IPS-NIHi7 (cell line): ENCODE results near the gene HINT2.

Experiments used
- DNase-seq: peaks from one replicate; pipeline ENCODE4 v3.0.0; 2012; ENCODE audit warnings: mixed read lengths; ENCODE audit errors: extremely low spot score

Gene HINT2

DNA sequence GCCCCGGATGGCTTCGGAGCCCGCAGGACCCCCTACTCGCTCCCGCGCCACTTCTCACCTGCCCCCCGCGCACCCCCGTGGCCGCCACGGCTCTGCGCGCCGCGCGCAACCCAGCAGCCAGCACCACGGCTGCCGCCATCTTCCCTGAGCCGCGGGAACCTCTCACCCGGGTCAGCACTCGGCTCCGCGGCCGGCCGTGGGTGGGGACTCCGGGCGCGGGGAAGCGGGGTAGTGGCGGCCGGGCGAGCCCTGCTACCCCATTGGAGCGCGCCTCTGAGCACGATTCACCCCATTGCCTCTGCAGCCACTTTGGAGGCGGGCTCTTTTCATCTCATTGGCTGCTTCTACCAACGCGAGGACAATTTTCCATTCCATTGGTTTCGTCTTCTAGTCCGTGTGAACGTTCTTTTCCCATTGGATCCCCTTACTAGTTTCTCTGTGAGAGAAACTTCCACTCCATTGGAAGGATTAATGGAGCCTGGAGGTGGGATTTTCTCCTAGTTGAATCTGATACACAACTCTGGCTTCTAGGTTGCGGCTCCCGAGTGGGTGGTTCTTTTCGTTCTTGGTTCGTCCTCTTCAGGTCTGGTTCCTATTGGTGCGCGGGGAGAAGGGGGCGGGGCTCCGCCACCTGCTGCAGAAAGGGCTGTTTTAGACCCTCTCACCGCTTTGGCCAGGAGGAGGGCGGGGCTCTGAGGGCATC, at the start of gene HINT2:
HINT2 (minus strand) TSS at position 202 of the 703 bp plus-strand sequence; CDS start at position 139, 63 bp downstream.
- DNase-seq: peak; percentile 97

DNA sequence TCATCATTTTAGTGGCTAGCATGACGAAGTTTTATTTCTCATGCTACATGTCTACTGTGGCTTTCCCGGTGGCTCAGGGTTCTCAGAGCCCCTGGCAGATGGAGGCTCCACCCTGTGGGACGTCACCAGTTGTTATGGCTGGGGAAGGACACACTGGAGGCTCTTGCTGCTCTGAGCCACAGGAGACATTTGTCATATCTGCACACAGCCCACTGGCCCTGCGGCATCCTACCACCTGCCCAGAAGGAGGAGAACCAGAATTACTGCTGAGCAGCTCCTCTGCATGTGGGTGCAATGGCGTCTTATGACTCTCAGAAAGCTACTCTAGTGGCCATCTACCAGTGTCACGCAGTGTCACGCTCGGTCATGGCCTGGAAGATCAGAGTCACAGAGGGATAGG, 48.7 kb upstream of the HINT2 start:
- no peak for DNase-seq

DNA sequence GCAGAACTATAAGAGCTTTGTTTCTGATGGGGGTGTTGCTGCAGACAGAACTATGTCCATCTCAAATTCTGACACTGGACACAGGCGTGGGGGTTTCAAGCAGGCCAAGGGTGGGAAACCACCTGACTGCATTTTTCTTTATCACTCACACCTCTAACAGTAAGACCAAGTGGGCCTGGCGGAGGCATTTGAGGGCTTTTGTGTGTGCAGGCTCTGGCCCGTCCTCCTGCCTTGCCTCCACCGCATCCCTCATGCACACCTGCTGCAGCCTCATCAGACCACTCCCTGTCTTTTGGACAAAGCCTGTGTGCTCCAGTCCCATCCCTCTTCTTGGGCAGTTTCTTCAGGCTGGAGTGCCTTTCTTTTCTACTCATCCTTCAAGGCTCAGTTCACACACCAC, 47.5 kb upstream of the HINT2 start:
- DNase-seq: no peak

DNA sequence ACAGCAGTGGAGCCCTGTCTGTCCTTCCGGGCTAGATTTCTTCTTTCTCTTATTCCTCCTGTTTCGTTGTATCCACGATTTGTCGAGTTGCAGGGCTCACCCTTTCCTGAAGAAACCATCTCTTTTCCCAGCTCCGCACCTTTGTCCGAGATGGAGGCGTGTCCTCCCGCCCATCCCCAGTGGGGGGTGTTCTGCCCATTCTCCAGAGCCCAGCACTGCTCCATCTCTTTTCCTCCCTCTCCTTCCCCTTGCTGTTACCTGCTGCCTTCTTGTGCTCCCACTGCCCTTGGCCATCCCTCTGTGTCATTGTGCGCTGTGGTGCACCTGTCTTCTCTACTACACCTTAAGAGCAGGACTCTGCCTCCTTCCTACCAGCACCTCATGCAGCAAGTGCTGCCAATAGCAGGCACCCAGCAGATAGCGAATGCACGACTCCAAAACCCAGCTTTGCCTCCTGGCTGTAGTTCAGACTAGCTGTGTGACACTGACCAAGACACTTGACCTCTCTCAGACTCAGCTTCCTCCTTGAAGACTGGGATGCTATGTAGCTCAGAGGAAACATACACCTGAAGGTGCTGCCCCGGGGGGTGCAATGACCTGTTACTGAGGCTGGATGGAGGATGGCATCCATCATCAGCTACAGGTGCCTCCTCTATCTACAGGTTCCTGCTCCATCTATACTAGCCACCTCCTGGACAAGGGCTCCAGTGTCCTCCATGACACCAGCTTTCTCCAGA, 46.5 kb upstream of the HINT2 start:
- DNase-seq: peak; percentile 46

DNA sequence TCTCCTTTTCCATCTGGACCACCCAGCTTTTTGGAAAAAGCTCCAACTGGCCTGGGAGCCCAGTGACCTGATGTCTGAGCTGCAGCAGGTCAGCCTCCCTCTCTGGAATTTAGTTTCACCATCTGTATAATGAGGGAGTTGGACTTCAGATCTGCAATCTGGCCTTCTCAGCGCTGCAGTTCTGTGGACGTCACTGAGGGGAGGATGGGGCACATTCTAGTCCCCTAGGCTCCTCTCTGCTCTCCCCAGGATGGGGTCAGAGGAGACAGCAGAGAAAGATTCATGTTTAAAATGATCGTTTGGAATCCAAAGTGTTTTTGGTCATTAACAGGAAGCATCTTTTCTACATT, 45.1 kb upstream of the HINT2 start:
- DNase-seq: no peak

DNA sequence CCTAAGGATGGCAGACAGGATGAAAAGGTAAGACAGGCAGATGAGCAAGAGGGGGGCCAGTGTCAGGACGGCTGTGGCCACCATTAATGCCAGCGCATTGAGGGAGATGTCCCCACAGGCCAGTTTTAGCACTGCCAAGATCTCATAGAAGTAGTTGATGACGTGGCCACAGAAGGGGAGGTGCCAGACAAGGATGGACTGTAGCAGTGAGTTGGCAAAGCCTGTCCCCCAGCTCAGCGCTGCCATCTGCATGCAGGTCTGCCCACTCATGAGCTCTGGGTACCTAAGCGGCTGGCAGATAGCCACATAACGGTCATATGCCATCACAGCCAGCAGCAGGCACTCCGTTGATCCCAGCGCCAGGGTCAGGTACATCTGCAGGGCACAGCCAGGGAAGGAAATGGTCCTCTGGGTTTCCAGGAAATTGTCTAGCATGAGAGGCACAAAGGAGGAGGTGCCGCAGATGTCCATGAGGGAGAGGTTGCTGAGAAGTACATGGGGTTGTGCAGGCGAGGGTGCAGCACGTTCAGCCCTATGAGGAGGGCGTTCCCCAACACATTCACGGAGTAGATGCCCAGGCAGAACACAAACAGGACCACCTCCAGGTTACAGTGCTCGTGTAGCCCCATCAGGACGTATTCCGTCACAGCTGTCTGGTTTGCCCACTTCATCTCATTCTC, 44.6 kb upstream of the HINT2 start:
- no peak for DNase-seq

DNA sequence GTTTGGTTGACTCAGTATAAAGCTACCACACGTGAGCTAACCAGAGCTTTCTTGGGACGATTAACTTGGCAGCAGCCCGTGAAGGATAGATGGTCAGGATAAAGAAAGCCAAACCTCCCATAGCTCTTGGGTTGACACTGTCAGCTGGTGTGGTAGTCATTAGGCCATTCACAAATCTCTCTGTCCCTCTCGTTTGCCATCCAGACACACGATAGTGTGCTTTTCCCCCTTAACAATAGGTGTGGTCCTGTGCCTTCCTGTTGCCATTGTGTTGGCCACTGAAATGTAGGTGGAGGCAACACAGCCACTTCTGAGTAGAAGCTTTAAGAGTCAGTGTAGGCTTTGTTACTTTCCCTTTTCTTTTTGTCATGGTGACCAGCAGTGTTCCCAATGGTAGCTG, 43.6 kb upstream of the HINT2 start:
- DNase-seq: no peak

DNA sequence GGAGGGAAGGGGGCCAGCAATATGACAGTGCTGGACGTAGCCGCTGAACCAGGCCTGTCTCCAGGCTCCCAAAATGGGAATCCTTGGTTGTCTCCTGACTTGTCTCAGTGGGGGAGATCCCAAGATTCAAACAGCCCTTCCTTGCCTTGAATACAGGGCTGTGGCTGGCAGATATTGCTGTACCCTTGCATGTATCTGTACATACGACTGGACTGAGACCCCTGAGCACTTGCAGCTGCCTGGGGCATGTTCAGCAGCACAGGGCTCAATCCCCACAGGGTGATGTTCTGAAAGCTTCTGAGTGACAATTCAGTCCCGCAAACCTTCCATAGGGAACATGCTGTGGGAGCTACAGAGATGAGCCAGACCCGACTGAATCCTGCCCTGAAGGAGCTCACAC, 42.0 kb upstream of the HINT2 start:
- no peak for DNase-seq

DNA sequence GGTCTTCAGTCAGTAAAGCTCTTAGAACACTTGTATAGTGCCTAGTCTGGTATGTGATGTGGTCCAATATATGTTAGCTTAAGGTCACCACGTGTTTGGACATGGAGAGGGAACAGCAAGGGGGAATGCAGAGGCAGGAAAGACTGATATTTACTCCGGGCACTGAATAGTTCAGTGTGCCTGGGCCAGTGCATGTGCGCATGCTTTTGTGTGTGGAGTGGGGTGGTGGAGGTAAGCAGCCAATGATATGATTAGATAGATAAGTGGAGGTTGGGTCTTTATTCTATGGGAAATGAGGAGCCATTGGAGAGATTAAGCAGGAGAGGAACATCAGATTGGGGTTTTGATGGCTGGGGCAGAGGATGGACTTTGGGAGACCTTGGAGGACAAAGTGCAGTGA, 41.4 kb upstream of the HINT2 start:
- DNase-seq: no peak

DNA sequence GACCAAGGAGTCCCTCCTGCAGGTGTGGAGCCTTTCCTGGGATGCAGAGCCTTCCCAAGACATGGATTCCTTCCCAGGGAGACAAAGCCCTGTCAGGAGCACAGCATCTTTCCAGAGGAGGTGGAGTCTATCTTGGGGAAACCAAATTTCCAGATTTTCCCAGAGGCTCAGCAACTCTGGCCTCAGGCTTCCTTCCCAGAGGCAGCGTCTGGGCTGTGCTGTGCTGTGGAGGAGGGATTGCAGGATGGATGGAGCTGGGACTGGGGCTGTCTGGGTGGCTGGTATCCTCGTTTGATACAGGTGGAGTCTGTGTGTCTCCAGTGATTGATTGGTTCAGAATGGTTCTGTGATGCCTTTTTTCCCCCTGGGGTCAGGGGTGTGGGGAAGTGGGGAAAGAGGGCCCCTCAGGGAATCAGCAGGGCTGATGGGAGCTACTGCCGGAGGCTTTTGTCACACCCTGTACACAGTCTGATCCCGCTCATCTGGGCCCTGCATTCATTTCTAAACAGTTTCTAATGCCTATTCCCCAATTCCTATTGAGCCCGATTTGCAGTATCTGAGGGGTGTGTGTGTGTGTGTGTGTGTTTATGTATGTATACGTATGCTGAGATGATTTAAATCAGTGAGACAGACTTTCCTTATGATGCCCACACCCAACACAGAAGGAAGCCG, 39.4 kb upstream of the HINT2 start:
- DNase-seq: no peak

DNA sequence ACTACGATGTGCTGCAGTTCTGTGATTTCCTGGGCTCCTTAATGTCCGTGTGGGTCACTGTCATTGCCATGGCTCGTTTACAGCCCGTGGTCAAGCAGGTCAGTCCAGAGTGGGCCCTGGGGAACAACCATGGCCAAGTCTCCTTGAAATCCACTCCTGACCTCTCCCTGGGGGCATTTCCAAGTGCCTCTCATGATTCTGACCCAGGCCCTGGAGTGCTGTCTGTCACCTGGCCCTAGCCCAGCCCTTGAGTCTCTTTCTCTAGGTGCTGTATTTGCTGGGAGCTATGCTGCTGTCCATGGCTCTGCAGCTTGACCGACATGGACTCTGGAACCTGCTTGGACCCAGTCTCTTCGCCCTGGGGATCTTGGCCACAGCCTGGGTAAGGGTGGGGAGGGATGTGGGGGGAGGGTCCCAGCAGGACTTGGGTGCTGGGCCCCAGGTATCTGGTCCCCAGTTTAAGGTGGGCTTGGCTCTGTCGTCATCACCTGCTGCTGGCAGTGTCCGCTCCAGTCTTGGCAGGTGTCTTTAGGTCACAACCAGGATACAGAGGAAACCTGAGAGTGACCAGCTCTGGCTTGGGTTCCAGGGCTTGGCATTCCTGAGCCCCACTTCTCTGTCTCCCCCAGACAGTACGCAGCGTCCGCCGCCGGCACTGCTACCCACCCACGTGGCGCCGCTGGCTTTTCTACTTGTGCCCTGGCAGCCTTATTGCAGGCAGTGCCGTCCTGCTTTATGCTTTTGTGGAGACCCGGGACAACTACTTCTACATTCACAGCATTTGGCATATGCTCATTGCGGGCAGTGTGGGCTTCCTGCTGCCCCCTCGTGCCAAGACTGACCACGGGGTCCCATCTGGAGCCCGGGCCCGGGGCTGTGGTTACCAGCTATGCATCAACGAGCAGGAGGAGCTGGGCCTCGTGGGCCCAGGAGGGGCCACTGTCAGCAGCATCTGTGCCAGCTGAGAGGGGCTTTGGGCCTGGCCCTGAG, 38.3 kb upstream of the HINT2 start:
- no peak for DNase-seq

DNA sequence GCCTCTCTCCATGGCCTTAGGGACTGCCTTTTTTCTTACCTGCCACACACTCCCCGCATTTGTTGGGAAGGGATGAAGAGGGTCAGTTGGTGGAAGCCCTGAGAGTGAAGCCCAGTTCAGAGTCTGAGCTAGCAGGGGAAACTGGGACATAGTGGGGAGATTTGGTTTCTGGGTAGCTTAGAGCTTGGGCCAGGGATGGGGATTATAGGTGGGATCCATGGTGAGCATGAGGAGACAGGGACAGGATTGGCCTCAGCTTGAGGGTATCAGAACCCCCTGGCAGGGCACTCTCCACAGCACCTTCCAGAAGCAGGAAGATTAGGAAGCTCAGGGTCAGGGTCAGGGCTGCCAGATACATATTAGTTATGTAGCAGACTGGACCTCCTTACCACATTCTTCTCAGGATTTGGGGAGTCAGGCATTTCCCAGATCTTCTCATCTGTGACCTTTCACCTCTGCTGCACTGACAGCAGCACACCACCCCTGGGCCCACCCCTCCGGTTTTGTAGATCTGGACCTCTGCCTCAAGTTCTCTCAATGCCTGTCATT, 37.5 kb upstream of the HINT2 start:
- no peak for DNase-seq

DNA sequence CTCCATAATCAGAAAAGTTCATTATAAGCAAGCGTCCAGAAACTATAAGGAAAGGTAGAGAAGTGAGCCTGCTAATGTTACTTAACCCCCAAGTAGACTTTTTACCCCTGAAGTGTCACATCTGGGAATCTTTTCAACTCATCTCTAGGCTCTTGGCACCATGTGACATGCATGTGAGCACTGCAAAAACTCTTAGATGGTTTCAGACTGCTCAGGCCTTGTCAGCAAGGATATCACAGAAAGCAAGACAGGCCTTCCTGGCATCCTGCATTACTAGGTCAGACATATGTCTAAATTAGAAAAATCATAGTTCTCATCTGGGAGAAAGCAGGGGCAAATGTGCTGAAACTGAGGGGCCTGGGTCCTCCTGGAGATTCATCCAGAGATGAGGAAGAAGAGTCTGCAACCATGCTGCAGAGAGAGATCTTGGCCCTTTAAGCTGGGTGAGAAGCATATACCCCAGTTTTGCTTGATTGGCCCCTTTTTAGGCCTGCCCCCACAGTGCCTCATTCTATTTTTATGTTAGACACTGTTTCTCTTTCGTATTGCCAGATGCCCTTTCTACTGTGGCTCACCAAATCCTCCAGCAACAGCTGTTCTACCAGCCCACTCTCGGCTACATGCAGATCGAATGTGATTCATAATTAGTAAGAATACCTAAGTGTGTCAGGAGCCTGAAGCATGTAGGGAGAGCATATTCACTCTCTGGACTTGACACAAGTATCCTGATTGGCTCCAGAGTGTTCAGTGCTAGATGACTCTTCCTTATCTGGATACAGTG, 33.1 kb upstream of the HINT2 start:
- DNase-seq: no peak

DNA sequence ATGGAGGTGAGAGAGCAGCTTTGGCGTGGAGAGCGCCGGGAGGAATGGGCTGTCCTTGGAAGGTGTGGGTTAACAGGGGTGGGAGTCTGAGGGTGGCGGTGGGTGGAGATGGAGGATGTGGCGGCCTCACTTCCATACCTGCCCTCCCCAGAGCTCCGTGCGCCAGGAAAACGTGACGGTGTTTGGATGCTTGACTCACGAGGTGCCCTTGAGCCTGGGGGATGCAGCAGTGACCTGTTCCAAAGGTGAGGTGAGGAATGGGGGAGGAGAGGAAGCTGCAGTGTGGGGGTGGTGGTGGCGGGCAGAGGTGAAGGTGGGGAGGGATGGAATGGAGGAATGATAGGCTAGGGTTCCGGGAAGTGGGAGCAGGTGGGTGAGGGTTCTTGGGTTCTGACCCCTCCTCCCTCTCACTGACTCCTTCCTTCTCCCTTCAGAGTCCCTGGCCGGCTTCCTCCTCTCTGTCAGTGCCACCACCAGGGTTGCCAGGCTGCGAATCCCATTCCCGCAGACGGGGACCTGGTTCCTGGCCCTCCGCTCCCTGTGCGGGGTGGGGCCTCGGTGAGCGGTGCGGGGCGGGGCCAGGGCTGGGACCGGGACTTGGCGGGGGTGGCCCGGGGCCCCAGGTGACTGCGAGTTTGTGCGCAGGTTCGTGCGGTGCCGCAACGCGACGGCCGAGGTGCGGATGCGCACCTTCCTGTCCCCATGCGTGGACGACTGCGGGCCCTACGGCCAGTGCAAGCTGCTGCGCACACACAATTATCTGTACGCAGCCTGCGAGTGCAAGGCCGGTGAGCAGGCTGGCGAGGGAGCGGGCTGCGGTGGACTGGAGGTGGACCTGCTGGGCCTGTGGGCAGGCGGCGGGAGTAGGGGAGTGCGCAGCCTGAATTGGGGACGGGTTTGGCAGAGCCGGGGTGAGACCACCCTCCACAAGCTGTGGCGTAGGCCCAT, 31.3 kb upstream of the HINT2 start:
- DNase-seq: peak; percentile 66

DNA sequence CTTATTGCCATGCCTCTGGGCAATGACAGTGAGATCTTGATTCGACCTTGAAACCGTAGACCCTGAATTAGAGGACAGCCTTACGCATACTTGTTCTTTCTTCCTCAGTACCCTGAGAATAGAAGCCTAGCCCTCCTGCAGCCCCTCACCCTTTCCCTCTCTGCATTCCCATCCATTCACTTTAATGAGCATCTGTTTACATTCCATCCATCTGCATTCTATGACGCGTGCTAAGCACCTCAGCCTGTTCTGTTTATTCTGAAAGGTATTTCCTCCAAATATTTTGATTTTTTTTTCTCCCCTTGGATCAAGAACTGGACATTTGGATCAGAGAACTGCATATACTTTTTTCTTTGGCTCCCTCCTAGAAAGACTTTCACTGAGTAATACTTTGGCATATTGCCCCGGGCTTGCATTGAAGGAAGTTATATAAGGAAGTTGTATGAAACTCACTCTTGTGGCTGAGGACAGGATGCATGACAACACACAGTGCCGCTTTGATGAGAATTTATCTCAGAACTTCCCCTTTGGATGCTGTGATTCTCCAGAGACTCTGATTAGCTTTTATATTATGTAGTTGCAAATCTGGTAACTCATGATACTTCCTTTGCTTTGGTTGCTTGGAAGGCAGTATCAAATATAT, 29.9 kb upstream of the HINT2 start:
- no peak for DNase-seq

DNA sequence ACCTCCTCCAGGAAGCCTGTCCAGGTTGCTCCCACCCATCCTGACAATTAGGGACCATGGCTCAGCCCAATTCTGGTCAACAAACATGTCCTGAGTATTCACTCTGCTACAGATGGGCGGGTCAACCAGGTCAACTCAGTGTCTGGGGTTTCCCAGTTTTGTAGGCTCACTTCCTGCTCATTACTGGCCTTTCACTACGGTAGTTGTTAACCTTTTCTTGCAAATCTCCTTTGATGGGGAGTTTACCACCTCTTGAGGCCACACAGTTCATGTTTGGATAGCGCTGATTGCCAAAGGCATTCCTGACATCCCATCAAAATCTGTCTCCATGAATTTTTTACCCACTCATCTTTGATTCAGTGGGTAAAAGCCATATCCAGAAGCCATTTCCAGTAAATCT, 28.0 kb upstream of the HINT2 start:
- DNase-seq: no peak

DNA sequence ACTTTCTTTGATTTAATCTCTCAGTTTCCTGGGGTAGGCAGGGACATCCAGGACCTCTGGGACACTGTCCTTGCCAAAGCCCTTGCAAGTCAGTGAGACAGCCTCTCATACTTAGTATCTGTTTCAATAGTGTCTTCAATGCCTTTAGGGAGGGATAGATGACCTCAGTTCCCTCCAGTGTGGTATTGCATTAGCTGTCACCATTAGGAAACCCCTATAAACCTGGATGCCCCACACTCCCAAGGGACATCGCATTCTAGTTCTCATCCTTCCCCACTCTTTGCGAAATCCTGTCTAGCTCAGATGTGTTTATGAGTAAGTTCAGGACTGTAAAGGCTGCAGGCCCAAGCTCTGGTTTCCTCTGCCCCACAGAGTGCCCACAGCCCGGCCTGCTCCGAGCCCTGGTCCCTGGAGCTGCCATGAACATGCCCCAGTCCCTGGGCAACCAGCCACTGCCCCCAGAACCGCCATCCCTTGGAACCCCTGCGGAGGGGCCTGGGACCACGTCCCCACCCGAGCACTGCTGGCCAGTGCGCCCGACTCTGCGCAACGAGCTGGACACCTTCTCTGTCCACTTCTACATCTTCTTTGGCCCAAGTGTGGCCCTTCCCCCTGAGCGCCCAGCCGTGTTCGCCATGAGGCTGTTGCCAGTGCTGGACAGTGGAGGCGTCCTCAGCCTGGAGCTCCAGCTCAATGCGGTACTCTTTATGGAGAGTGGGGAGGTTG, 27.3 kb upstream of the HINT2 start:
- no peak for DNase-seq

DNA sequence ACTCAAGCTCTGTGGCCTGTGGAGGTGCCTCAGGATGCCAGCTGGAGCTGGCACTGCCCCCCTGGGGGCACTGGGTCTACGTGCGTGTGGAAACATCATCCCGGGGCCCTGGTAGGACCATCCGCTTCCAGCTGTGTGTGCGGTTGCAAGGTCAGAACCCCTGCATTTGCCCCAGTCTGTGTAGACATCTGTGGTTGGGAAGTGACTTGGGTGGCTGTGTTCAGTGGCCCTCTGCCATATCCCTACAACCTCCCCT, 26.7 kb upstream of the HINT2 start:
- DNase-seq: no peak
